Endothelial cell of umbilical vein (primary cell): ENCODE data around the gene PRKAR1B. TPM values are rescaled to one million over a fixed set of nuclear protein-coding genes. Genes with fewer than 3 reads are reported as not detected.

ENCODE experiments used
- BruUV-seq: library from RNA; stranded (reverse); fragments of 400-500 nt; replicated peaks from 2 replicates; lab custom pipeline; 2021; lab: Mats Ljungman, UMichigan
- CTCF ChIA-PET: fragments of 300-600, 350-600 bp; sonication (Branson Sonifier 250); formaldehyde crosslinking; loops from one replicate; lab custom pipeline; 2021; ENCODE audit warnings: antibody characterized with exemption, inconsistent platforms; lab: Charles Lee
- POLR2A ChIA-PET: fragments of 300-600, 350-600 bp; sonication (Branson Sonifier 250); formaldehyde crosslinking; loops from one replicate; lab custom pipeline; 2021; ENCODE audit warnings: antibody characterized with exemption, inconsistent platforms; lab: Charles Lee
- DNase-seq: peaks from one replicate; pipeline ENCODE4 v3.0.0-alpha.2; 2011; ENCODE audit warnings: low read depth, low spot score
- FAIRE-seq: peaks from 2 replicates; lab custom pipeline; 2011; peaks lifted over from hg19 to GRCh38; lab: Jason Lieb, UNC
- H2AFZ ChIP-seq: 2 replicates; pipeline ENCODE4 v1.6.0; 2012; ENCODE audit warnings: low read depth, low read length, control low read depth, inconsistent platforms
- H3K27ac ChIP-seq: 2 replicates; pipeline ENCODE4 v1.5.1; 2011; ENCODE audit warnings: low read depth, mild to moderate bottlenecking, control low read depth, low read length, moderate library complexity; ENCODE audit not compliant: insufficient read depth
- H3K27me3 ChIP-seq, 2 experiments: 2 replicates each; pipeline versions ENCODE4 v1.6.0 to v1.6.1; 2011; ENCODE audit warnings: low read length in 2 of 2, mixed read lengths in 1 of 2; ENCODE audit not compliant: control insufficient read depth in 2 of 2, insufficient read depth in 2 of 2
- H3K36me3 ChIP-seq, 2 experiments: 2 replicates in 1 of 2; 3 replicates in 1 of 2; pipeline ENCODE4 v1.5.1; 2011; ENCODE audit warnings: low read length in 2 of 2, mild to moderate bottlenecking in 1 of 2, moderate library complexity in 1 of 2; ENCODE audit not compliant: control insufficient read depth in 2 of 2, insufficient read depth in 2 of 2; ENCODE audit errors: extremely low read depth in 1 of 2
- H3K4me1 ChIP-seq: 3 replicates; pipeline ENCODE4 v1.5.1; 2011; ENCODE audit warnings: mild to moderate bottlenecking, low read length; ENCODE audit not compliant: control insufficient read depth, insufficient read depth; ENCODE audit errors: extremely low read depth
- H3K4me2 ChIP-seq: 2 replicates; pipeline ENCODE4 v1.6.1; 2011; ENCODE audit warnings: low read length, control low read depth, mixed read lengths; ENCODE audit not compliant: insufficient read depth
- H3K4me3 ChIP-seq, 3 experiments: fragments of 200-600 bp in 1 of 3; sonication (generic), shearing (Covaris generic) in 1 of 3; replicated peaks in 1 of 3; 2 replicates each; pipeline ENCODE4 v1.5.1; 2011 to 2016; ENCODE audit warnings: control low read depth in 3 of 3, low read length in 3 of 3, mild to moderate bottlenecking in 2 of 3, inconsistent platforms in 1 of 3, low read depth in 1 of 3, moderate library complexity in 1 of 3; ENCODE audit not compliant: insufficient read depth in 1 of 3
- H3K79me2 ChIP-seq: 2 replicates; pipeline ENCODE4 v1.6.0; 2012; ENCODE audit warnings: low read length, inconsistent platforms; ENCODE audit not compliant: control insufficient read depth, insufficient read depth
- H3K9ac ChIP-seq: replicated peaks from 2 replicates; pipeline ENCODE3; 2011; ENCODE audit warnings: low read length, control low read depth; ENCODE audit not compliant: insufficient read depth; ENCODE audit errors: extremely low read depth
- H3K9me1 ChIP-seq: replicated peaks from 3 replicates; pipeline ENCODE4 v1.6.0; 2011; ENCODE audit warnings: mild to moderate bottlenecking, low read length; ENCODE audit not compliant: control insufficient read depth, insufficient read depth; ENCODE audit errors: extremely low read depth
- H3K9me3 ChIP-seq: replicated peaks from 2 replicates; pipeline ENCODE4 v1.5.1; 2012; ENCODE audit warnings: low read length, inconsistent platforms; ENCODE audit not compliant: control insufficient read depth, insufficient read depth
- H4K20me1 ChIP-seq: replicated peaks from 2 replicates; pipeline ENCODE3; 2011; ENCODE audit warnings: mild to moderate bottlenecking, low read length; ENCODE audit not compliant: control insufficient read depth, insufficient read depth; ENCODE audit errors: extremely low read depth
- CTCF ChIP-seq, 2 donors: IDR thresholded peaks; 1 replicate in 1 of 2; 2 replicates in 1 of 2; pipeline ENCODE4 v1.5.1; 2011; ENCODE audit warnings: low read length in 2 of 2, mild to moderate bottlenecking in 2 of 2, moderate library complexity in 2 of 2, control low read depth in 1 of 2, inconsistent platforms in 1 of 2, low read depth in 1 of 2; ENCODE audit not compliant: insufficient read depth in 1 of 2; ENCODE audit errors: extremely low read depth in 1 of 2
- EZH2 ChIP-seq: IDR thresholded peaks from 2 replicates; pipeline ENCODE4 v1.6.1; 2012; ENCODE audit warnings: borderline replicate concordance, low read depth, mild to moderate bottlenecking, moderate library complexity, low read length, inconsistent platforms; ENCODE audit not compliant: severe bottlenecking
- FOS ChIP-seq: IDR thresholded peaks from 2 replicates; pipeline ENCODE4 v1.6.1; 2011; ENCODE audit warnings: mild to moderate bottlenecking, low read length, moderate library complexity, borderline replicate concordance; ENCODE audit not compliant: insufficient read depth
- GATA2 ChIP-seq: IDR thresholded peaks from 2 replicates; pipeline ENCODE4 v1.7.0; 2011; ENCODE audit warnings: low read depth, mild to moderate bottlenecking, moderate library complexity, mixed read lengths, low read length; ENCODE audit not compliant: insufficient read length, insufficient read depth
- JUN ChIP-seq: IDR thresholded peaks from 2 replicates; pipeline ENCODE4 v1.6.1; 2011; ENCODE audit warnings: borderline replicate concordance, low read depth; ENCODE audit not compliant: insufficient read length, insufficient read depth
- MYC ChIP-seq: IDR thresholded peaks from one replicate; pipeline ENCODE4 v1.6.1; 2011; ENCODE audit warnings: mild to moderate bottlenecking, low read depth, low read length
- POLR2A ChIP-seq: IDR thresholded peaks from 2 replicates; pipeline ENCODE4 v1.6.1; 2012; ENCODE audit warnings: low read depth, mild to moderate bottlenecking, control low read depth, low read length
- POLR2AphosphoS5 ChIP-seq: IDR thresholded peaks from 2 replicates; pipeline ENCODE4 v1.6.1; 2012; ENCODE audit warnings: low read depth, mild to moderate bottlenecking, control low read depth, low read length, moderate library complexity; ENCODE audit not compliant: insufficient read depth
- dilution Hi-C: fragments of 300-500 bp; cut with MboI; formaldehyde crosslinking; loops from one replicate; pipeline ENCODE4 v1.15.0; 2019; ENCODE audit warnings: low sequenced_read_pairs; ENCODE audit not compliant: extremely low pct_ligation_motif_present
- intact Hi-C: fragments of 100-400 bp; cut with micrococcal nuclease; formaldehyde crosslinking; loops from one replicate; pipeline ENCODE4 v1.10.0; 2022
- polyA plus RNA-seq, 4 experiments: library from polyadenylated mRNA; depleted of rRNA in 3 of 4; stranded (reverse) in 3 of 4; unstranded in 1 of 4; fragments of >200 nt; gene quantifications; 2 replicates each; pipeline versions ENCODE4 v1.2.1 to v1.2.3, GENCODE V29; 2011 to 2012; ENCODE audit warnings: missing spikeins in 1 of 4
- total RNA-seq: library from RNA; stranded (reverse); gene quantifications from 2 replicates; pipeline ENCODE4 v1.2.3, GENCODE V29; 2021
- TF ChIP-seq, protein P1 (sequence below): IDR thresholded peaks from 2 replicates; pipeline ENCODE4 v1.6.1; 2011; ENCODE audit not compliant: insufficient read depth, insufficient read length

The PRKAR1B gene
- total and polyA plus RNA-seq, 2 donors (not counting 3 experiments of a cell fraction or from before 2014, with no cell fraction given) = 15.4 to 29.2 TPM

GRCh38 chr7:684416-684815, 42.7 kb downstream of the PRKAR1B start:
- no peak overlapping the region for H3K27ac ChIP-seq
- dilution Hi-C loops (no loop called here), intact Hi-C loops (no loop called here)
- POLR2A ChIA-PET = no interaction called here
- no peak overlapping the region for H3K4me3 ChIP-seq
- FAIRE-seq (no peak), DNase-seq (no peak)
- H3K4me1 ChIP-seq = no peaks in the 10 kb centered on the region
- TF ChIP-seq POLR2AphosphoS5 = no peak
- TF ChIP-seq, protein P1, sequence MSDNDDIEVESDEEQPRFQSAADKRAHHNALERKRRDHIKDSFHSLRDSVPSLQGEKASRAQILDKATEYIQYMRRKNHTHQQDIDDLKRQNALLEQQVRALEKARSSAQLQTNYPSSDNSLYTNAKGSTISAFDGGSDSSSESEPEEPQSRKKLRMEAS = no peak
- TF ChIP-seq CTCF (IDR thresholded peaks at IDR 0.05; ENCODE audit: extremely low read depth in 1 of 2, insufficient read depth in 1 of 2, low read depth in 1 of 2, low read length in 2 of 2) = no peak
- TF ChIP-seq MYC = no peak
- no peak for TF ChIP-seq EZH2
- TF ChIP-seq JUN = no peak
- no peak for TF ChIP-seq FOS
- TF ChIP-seq POLR2A = no peak
- no peak for TF ChIP-seq GATA2
- H3K9me3 ChIP-seq = peaks cover 2% of the 10 kb centered on the region
- no TSS peak for BruUV-seq
- no peaks in the 10 kb centered on the region for H3K9me1 ChIP-seq
- CTCF ChIA-PET = no interaction called here
- no peak overlapping the region for H3K4me2 ChIP-seq
- peaks cover 0 to 5% of the 10 kb centered on the region in 2 experiments for H3K36me3 ChIP-seq
- no peaks in the 10 kb centered on the region for H4K20me1 ChIP-seq
- no peaks in the 10 kb centered on the region for H3K27me3 ChIP-seq
- H3K9ac ChIP-seq = no peak overlapping the region
- H2AFZ ChIP-seq = no peak overlapping the region
- H3K79me2 ChIP-seq = no peaks in the 10 kb centered on the region
